ENCODE data around the gene GCGR.

- TF ChIP-seq, protein P1, sequence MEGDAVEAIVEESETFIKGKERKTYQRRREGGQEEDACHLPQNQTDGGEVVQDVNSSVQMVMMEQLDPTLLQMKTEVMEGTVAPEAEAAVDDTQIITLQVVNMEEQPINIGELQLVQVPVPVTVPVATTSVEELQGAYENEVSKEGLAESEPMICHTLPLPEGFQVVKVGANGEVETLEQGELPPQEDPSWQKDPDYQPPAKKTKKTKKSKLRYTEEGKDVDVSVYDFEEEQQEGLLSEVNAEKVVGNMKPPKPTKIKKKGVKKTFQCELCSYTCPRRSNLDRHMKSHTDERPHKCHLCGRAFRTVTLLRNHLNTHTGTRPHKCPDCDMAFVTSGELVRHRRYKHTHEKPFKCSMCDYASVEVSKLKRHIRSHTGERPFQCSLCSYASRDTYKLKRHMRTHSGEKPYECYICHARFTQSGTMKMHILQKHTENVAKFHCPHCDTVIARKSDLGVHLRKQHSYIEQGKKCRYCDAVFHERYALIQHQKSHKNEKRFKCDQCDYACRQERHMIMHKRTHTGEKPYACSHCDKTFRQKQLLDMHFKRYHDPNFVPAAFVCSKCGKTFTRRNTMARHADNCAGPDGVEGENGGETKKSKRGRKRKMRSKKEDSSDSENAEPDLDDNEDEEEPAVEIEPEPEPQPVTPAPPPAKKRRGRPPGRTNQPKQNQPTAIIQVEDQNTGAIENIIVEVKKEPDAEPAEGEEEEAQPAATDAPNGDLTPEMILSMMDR (conservative IDR thresholded peaks at IDR 0.05 in 1 of 2, IDR thresholded peaks at IDR 0.05 in 1 of 2; ENCODE audit: low read depth in 1 of 2, low read length in 2 of 2) = no peak
- no peak for TF ChIP-seq EZH2 (IDR thresholded peaks at IDR 0.05; ENCODE audit: low read length, missing control alignments)
Observed at GRCh38 chr17:81842725-81843504, 39.0 kb downstream of the GCGR start.
